ENCODE data around the gene TTC29. TPM values are rescaled to one million over a fixed set of nuclear protein-coding genes. Genes with fewer than 3 reads are reported as not detected.

TTC29 gene
- polyA plus RNA-seq, 1 of the 3 experiments (the other 2 are of a cell fraction) = not detected

GRCh38 chr4:146915132-146915531, 30.5 kb downstream of the TTC29 start:
- no peak for DNase-seq
- ChIA-PET CTCF (interaction anchor here (0.8 to 4.1 kb wide), 5 partner anchors 12 to 580 kb away, joined by 3 to 44 read pairs (median 5); no protein-coding TSS in a partner anchor), POLR2A (no interaction called here)
- TF ChIP-seq, protein P1, sequence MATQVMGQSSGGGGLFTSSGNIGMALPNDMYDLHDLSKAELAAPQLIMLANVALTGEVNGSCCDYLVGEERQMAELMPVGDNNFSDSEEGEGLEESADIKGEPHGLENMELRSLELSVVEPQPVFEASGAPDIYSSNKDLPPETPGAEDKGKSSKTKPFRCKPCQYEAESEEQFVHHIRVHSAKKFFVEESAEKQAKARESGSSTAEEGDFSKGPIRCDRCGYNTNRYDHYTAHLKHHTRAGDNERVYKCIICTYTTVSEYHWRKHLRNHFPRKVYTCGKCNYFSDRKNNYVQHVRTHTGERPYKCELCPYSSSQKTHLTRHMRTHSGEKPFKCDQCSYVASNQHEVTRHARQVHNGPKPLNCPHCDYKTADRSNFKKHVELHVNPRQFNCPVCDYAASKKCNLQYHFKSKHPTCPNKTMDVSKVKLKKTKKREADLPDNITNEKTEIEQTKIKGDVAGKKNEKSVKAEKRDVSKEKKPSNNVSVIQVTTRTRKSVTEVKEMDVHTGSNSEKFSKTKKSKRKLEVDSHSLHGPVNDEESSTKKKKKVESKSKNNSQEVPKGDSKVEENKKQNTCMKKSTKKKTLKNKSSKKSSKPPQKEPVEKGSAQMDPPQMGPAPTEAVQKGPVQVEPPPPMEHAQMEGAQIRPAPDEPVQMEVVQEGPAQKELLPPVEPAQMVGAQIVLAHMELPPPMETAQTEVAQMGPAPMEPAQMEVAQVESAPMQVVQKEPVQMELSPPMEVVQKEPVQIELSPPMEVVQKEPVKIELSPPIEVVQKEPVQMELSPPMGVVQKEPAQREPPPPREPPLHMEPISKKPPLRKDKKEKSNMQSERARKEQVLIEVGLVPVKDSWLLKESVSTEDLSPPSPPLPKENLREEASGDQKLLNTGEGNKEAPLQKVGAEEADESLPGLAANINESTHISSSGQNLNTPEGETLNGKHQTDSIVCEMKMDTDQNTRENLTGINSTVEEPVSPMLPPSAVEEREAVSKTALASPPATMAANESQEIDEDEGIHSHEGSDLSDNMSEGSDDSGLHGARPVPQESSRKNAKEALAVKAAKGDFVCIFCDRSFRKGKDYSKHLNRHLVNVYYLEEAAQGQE (IDR thresholded peaks at IDR 0.05; ENCODE audit: low read depth, low read length) = no peak
- TF ChIP-seq TAF1 (IDR thresholded peaks at IDR 0.05; ENCODE audit: borderline replicate concordance, low read depth, low read length) = no peak
- H4K20me1 ChIP-seq (ENCODE audit: insufficient read depth) = no peaks in the 10 kb centered on the region
- WGBS (ENCODE audit: low lambda C conversion rate) = 20% methylated on average over 1 of the region's 1 CpG
- H3K4me3 ChIP-seq (ENCODE audit: low read depth in 2 of 2, low read length in 1 of 2) = no peak overlapping the region
- H2AFZ ChIP-seq (ENCODE audit: low read depth) = no peak overlapping the region
- no peak overlapping the region for H3K27ac ChIP-seq (ENCODE audit: low read depth in 2 of 2, low read length in 1 of 2)
- no peaks in the 10 kb centered on the region for H3K9me2 ChIP-seq
- H3K9me3 ChIP-seq = no peaks in the 10 kb centered on the region
- H3K9ac ChIP-seq = no peak overlapping the region
- H3F3A ChIP-seq (replicated peaks; ENCODE audit: insufficient read depth) = no peaks in the 10 kb centered on the region
- H3K79me2 ChIP-seq (ENCODE audit: insufficient read depth) = no peaks in the 10 kb centered on the region
- no peak overlapping the region for H3K4me2 ChIP-seq
- H3K36me3 ChIP-seq (replicated peaks in 1 of 2; ENCODE audit: control insufficient read depth in 1 of 2, insufficient read depth in 2 of 2, low read length in 1 of 2) = no peaks in the 10 kb centered on the region
- no peaks in the 10 kb centered on the region for H3K27me3 ChIP-seq (ENCODE audit: insufficient read depth)
- no peaks in the 10 kb centered on the region for H3K4me1 ChIP-seq (ENCODE audit: control insufficient read depth in 1 of 2, insufficient read depth in 2 of 2, low read depth in 1 of 2, low read length in 1 of 2)

DNA sequence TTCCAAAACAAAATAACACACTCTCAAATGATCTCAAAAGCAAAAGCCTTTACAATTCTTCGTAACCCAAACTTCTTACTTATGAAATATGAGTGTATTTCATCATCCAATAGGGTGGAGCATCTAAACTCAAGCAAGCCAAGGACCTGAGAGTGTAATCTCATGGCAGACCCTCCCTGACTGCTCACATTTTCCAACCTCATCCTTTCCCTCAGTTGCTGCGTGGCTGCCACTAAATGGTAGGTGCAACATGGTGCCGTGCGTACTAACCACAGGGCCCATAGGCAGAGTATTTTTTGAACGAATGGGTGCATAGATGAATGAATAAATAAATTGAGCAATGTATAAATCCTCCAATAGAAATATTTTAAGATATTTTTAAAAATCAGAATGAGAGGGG, 45.4 kb downstream of the TTC29 start:
- H2AFZ ChIP-seq (ENCODE audit: low read depth) = no peak overlapping the region
- H3K4me1 ChIP-seq (ENCODE audit: control insufficient read depth in 1 of 2, insufficient read depth in 2 of 2, low read depth in 1 of 2, low read length in 1 of 2) = no peaks in the 10 kb centered on the region
- H3K9me3 ChIP-seq = no peaks in the 10 kb centered on the region
- TF ChIP-seq NFIC (IDR thresholded peaks at IDR 0.05; ENCODE audit: borderline replicate concordance) (no peak), USF1 (IDR thresholded peaks at IDR 0.05; ENCODE audit: borderline replicate concordance, low read depth) (no peak), POLR2AphosphoS5 (IDR thresholded peaks at IDR 0.05; ENCODE audit: low read depth, low read length) (no peak), FOSL2 (IDR thresholded peaks at IDR 0.05; ENCODE audit: borderline replicate concordance, low read depth) (no peak), TEAD4 (IDR thresholded peaks at IDR 0.05; ENCODE audit: borderline replicate concordance, insufficient read depth) (no peak), TCF12 (IDR thresholded peaks at IDR 0.05) (no peak), TAF1 (IDR thresholded peaks at IDR 0.05; ENCODE audit: borderline replicate concordance, low read depth, low read length) (no peak), EP300 (IDR thresholded peaks at IDR 0.05; ENCODE audit: borderline replicate concordance in 1 of 2, low read depth in 1 of 2, low read length in 1 of 2) (no peak), CTCF (IDR thresholded peaks at IDR 0.05) (no peak), RFX5 (IDR thresholded peaks at IDR 0.05; ENCODE audit: low read length) (no peak), MEF2A (IDR thresholded peaks at IDR 0.05; ENCODE audit: borderline replicate concordance, low read depth) (no peak)
- TF ChIP-seq, protein P2, sequence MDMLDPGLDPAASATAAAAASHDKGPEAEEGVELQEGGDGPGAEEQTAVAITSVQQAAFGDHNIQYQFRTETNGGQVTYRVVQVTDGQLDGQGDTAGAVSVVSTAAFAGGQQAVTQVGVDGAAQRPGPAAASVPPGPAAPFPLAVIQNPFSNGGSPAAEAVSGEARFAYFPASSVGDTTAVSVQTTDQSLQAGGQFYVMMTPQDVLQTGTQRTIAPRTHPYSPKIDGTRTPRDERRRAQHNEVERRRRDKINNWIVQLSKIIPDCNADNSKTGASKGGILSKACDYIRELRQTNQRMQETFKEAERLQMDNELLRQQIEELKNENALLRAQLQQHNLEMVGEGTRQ (IDR thresholded peaks at IDR 0.05; ENCODE audit: borderline replicate concordance, low read depth, low read length) = no peak
- TF ChIP-seq, protein P3, sequence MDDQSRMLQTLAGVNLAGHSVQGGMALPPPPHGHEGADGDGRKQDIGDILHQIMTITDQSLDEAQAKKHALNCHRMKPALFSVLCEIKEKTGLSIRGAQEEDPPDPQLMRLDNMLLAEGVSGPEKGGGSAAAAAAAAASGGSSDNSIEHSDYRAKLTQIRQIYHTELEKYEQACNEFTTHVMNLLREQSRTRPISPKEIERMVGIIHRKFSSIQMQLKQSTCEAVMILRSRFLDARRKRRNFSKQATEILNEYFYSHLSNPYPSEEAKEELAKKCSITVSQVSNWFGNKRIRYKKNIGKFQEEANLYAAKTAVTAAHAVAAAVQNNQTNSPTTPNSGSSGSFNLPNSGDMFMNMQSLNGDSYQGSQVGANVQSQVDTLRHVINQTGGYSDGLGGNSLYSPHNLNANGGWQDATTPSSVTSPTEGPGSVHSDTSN (IDR thresholded peaks at IDR 0.05) = no peak
- H3K4me2 ChIP-seq = no peak overlapping the region
- no peaks in the 10 kb centered on the region for H3K9me2 ChIP-seq
- no peaks in the 10 kb centered on the region for H3K27me3 ChIP-seq (ENCODE audit: insufficient read depth)
- no peak overlapping the region for H3K9ac ChIP-seq
- no peaks in the 10 kb centered on the region for H3K79me2 ChIP-seq (ENCODE audit: insufficient read depth)
- CTCF ChIA-PET = no interaction called here
- DNase-seq = no peak
- no peaks in the 10 kb centered on the region for H3K36me3 ChIP-seq (replicated peaks in 1 of 2; ENCODE audit: control insufficient read depth in 1 of 2, insufficient read depth in 2 of 2, low read length in 1 of 2)
- 52% methylated on average over 5 of the region's 5 CpGs for WGBS (ENCODE audit: low lambda C conversion rate)
- POLR2A ChIA-PET = no interaction called here
- no peak overlapping the region for H3K27ac ChIP-seq (ENCODE audit: low read depth in 2 of 2, low read length in 1 of 2)
- H4K20me1 ChIP-seq (ENCODE audit: insufficient read depth) = no peaks in the 10 kb centered on the region
- no peaks in the 10 kb centered on the region for H3F3A ChIP-seq (replicated peaks; ENCODE audit: insufficient read depth)
- no peak overlapping the region for H3K4me3 ChIP-seq (ENCODE audit: low read depth in 2 of 2, low read length in 1 of 2)

Data from SK-N-SH (cell line).